Choroid plexus epithelial cell (primary cell): ENCODE measurements around the gene FBXW8.

Source experiments
- DNase-seq: peaks from one replicate; pipeline ENCODE4 v3.0.0-alpha.2; 2010; ENCODE audit warnings: low read depth
- H3K4me3 ChIP-seq: 2 replicates; pipeline ENCODE4 v1.5.1; 2011; ENCODE audit warnings: low read depth, mild to moderate bottlenecking, control low read depth, low read length, moderate library complexity
- CTCF ChIP-seq: conservative IDR thresholded peaks from 2 replicates; pipeline ENCODE4 v1.5.1; 2011; ENCODE audit warnings: low read depth, mild to moderate bottlenecking, control low read depth, inconsistent platforms, low read length, moderate library complexity

The FBXW8 gene

DNA sequence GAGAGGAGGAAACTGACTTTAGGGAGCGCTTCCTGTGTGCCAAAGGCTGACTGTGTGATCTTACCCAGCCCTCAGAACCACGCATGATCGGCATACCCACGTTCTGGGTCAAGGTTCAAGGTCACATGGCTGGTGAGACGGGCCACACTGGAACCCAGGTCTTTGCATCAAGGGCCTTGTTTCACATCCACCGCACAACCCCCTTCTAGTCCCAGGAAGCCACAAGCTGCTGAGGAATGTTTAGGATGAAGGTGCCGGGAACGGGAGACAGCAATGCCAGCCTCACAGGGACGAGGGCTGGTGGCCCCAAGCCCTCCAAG is 137.8 kb downstream of the FBXW8 start:
- DNase-seq: no peak
- TF ChIP-seq CTCF: no peak
- H3K4me3 ChIP-seq: no peak overlapping the region

DNA sequence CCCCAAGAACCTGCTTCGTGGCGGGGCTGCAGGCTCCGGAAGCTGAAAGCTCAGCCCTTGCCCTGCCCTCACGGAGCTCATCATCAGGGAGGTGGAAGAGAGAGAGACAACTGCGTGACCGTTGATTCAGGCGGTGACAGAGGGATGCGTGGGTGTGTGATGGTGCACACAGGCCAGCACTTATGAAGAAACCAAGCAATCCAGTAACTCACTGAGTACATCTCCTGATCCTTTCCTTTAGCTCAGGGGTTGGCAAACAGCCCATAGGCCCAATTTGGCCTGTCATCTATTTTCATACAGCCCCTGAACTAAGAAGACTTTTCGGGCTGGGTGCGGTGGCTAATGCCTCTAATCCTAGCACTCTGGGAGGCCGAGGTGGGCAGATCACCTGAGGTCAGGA is 138.5 kb downstream of the FBXW8 start:
- TF ChIP-seq CTCF: no peak
- DNase-seq: no peak

DNA sequence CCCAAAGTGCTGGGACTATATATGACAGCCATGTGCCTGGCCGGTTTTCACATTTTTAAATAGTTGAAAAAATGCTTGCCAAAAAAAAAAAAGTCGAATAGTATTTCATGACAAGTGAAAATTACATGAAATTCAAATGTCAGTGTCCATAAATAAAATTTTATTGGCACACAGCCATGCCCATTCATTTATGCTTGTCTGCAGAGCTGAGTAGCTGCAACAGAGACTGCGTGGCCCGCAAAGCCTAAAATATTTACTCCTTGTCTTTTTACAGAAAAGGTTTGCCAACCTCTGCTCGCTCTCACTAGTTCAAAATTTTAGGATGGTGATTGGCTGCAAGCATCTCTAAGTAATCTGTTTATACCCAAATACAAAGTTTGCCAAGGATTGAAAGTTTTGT is 139.3 kb downstream of the FBXW8 start:
- no peak for DNase-seq
- TF ChIP-seq CTCF: no peak
- H3K4me3 ChIP-seq: no peak overlapping the region

More for the DNA sequence above, 138.5 kb downstream of the FBXW8 start:
- H3K4me3 ChIP-seq: no peak overlapping the region

DNA sequence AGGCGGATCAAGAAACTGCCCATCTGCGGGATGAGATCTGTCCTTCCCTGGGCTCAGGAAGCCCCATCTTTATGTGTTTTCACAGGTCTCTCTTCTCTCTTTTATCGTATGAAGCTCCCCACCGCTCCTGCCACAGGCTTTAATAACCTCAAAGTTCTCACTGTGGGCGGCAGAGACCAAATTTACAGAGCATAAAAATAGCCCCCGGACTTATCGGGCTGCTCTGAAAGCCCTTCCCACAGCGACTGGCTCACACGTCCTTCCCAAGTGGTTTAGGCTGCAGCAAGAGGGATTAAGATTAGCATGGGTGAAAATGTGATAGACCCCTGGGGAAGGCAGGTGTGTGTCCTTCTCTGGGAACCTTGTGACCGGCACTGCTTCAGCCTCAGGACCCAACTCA is 140.6 kb downstream of the FBXW8 start:
- no peak for DNase-seq
- TF ChIP-seq CTCF: no peak
- no peak overlapping the region for H3K4me3 ChIP-seq

DNA sequence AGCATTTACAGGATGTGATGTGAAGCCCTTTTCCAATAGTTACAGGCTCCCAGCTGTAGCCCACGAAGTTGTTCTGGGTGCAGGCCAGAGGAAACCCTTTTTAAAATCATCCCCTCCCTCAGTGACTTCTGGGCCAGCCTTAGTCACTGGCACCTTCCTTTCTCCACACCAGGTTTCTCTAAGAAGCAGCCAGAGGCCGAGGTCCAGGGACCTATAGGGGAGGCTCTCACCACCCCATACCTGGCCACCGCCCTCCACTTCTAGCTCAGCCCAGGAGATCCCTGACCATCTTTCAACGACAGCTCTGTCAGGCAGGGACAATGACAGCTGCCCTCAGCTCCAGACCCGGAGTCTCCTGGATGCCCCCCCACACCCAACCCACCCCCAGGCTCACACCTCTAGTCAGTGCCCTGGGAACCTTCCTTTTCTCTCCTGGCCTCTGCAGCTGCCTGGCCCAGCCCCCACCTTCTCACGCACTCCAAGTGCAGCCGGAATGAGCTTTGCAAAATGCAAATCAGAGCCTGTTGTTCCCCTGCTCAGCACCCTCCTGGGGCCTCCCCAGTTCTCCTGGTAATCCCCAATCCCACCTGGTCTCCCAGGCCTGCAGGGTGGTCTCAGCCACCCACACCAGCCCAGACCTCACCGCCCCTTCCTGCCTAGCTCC is 141.8 kb downstream of the FBXW8 start:
- TF ChIP-seq CTCF: no peak
- no peak for DNase-seq
- H3K4me3 ChIP-seq: no peak overlapping the region

DNA sequence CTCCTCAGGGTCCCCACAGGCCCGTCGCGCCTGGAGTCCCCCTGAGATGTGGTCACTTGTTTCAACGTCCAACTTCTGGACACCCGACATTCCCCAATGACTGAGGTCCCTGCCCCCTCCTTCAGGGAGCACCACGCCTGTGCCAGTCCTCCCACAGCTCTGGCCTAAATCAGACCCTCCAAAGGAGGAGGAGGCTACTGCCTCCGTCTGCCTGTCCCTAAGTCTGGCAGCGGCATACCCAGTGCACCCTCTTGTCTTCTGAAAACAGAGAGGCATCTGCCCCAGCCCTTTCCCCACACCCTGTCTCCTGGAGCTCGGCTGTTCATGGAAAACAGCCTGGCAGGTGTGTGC is 142.3 kb downstream of the FBXW8 start:
- no peak for DNase-seq
- H3K4me3 ChIP-seq: no peak overlapping the region
- no peak for TF ChIP-seq CTCF

- H3K4me3 ChIP-seq: no peak overlapping the region
- TF ChIP-seq CTCF: no peak
- DNase-seq: no peak
These were observed 142.9 kb downstream of the FBXW8 start for GRCh38 chr12:117053597-117054201.
